HUES6 (cell line): Measurements from ENCODE around the gene ZBTB47.

Experiments
- H3K27ac ChIP-seq: 2 replicates; pipeline ENCODE4 v1.7.0; 2013; ENCODE audit warnings: low read depth, mild to moderate bottlenecking, low read length, inconsistent platforms
- H3K27me3 ChIP-seq: 2 replicates; pipeline ENCODE4 v1.6.1; 2013; ENCODE audit warnings: low read length; ENCODE audit not compliant: control insufficient read depth, insufficient read depth
- H3K36me3 ChIP-seq: 2 replicates; pipeline ENCODE4 v1.6.1; 2013; ENCODE audit warnings: low read length; ENCODE audit not compliant: control insufficient read depth, insufficient read depth
- H3K4me1 ChIP-seq: 2 replicates; pipeline ENCODE4 v1.6.1; 2013; ENCODE audit warnings: low read length; ENCODE audit not compliant: control insufficient read depth, insufficient read depth
- H3K4me3 ChIP-seq: 2 replicates; pipeline ENCODE4 v1.5.1; 2013; ENCODE audit warnings: low read depth, low read length
- H3K9ac ChIP-seq: one replicate; pipeline ENCODE4 v1.6.1; 2013; ENCODE audit warnings: mild to moderate bottlenecking, low read length
- H3K9me3 ChIP-seq: 2 replicates; pipeline ENCODE4 v1.6.1; 2013; ENCODE audit warnings: low read depth, low read length; ENCODE audit not compliant: control insufficient read depth, insufficient read depth

The ZBTB47 gene

GRCh38 chr3:42701371-42702065 is 48.0 kb downstream of the ZBTB47 start:
- Histone ChIP-seq H3K4me1 (no peaks in the 10 kb centered on the region), H3K27me3 (0 out of 2 replicates have a peak, but pooled peaks cover 3% of the 10 kb centered on the region), H3K9me3 (no peaks in the 10 kb centered on the region), H3K4me3 (no peak overlapping the region), H3K27ac (no peak overlapping the region), H3K36me3 (no peaks in the 10 kb centered on the region), H3K9ac (no peak overlapping the region)

DNA sequence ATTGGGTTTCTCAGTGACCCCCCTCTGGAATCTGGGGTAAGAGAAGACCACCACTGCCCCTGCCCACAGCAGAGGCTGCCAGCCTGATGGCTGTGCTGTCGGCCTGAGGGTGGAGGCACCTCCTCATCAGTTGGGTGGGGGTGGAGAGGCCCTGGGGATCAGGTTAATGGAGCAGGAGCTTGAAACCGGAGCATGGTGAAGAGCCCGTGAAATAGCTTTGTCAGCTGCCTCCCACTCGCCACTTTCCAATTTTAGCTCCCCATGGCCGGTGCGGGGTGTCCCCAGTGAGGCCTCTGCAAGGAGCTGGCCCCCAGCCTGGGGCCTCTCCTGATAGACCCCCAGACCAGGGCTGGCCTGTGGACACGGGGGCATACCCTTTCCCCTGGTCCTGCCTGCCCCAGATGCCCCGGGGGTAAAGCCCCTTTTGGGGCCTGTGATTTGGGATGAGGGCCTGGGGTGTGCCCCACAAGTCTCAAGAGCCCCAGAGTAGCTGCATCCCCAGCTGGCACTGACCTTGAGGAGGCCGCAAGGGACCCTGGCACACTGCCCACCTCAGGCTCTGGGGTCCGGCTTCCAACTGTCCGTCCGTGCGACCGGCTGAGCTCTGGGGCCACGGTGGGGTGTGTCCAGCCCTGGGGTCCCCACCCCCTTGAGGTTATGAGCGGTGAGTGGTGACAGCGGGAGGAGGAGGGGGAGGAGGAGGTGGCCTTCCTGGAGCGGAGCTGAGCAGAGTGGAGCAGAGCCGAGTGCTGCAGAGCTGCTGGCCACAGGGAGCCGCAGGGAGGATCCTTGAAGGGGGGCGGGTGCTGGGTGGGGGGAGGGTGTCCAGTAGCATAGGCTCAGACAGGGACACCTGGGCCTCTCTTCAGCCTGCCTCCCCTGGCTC is 48.8 kb downstream of the ZBTB47 start, which contains the start of gene HHATL:
Gene HHATL (minus strand): TSS at position 733 of the 886 bp plus-strand sequence. CDS start 1,972 bp downstream, outside the sequence.
- no peaks in the 10 kb centered on the region for H3K36me3 ChIP-seq

DNA sequence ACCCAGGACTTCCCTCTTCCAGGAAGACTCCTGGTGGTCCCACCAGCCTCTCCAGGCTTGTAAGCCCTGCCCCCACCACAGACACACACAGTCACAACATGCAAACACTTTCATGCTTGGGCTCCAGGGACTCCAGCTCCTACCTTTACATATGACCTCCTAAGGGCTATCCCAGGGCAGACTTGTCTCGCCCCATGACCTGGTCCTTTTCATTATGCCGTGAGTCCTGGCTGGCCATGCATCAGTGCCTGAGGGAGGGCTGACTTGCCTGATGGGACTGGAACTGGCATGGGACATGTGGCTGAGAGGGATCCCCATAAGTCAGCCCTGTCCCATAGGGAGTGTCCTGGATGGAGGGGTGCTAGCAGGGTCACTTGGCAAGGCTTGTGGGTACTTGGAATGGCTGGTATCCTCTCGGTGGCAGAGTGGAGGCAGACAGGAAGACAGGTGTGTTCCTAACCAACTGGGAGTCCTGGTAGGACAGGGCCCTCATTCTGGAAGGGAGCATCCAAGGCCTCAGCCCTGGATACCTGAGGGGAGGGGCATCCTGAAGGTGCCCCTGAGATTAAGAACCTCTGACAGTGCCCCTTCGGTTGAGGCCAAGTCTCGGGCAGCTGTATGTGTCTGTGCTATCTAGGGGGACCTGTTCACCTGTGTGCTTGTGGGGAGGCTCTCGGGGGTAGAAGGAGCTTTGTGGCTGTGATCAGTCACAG is 49.6 kb downstream of the ZBTB47 start:
- H3K4me1 ChIP-seq: no peaks in the 10 kb centered on the region
- no peaks in the 10 kb centered on the region for H3K36me3 ChIP-seq
- no peak overlapping the region for H3K27ac ChIP-seq
- no peak overlapping the region for H3K9ac ChIP-seq
- H3K27me3 ChIP-seq: no peaks in the 10 kb centered on the region
- H3K4me3 ChIP-seq: no peak overlapping the region
- H3K9me3 ChIP-seq: no peaks in the 10 kb centered on the region

More for the DNA sequence above, 48.8 kb downstream of the ZBTB47 start, which contains the start of gene HHATL:
- H3K27ac ChIP-seq: no peak within 1 kb of the TSS
- no peaks in the 10 kb centered on the region for H3K9me3 ChIP-seq
- H3K9ac ChIP-seq: no peak within 1 kb of the TSS
- H3K4me3 ChIP-seq: no peak within 1 kb of the TSS
- no peaks in the 10 kb centered on the region for H3K27me3 ChIP-seq
- H3K4me1 ChIP-seq: no peaks in the 10 kb centered on the region

GRCh38 chr3:42703695-42704025 is 50.2 kb downstream of the ZBTB47 start:
- Histone ChIP-seq H3K36me3 (no peaks in the 10 kb centered on the region), H3K4me1 (no peaks in the 10 kb centered on the region), H3K4me3 (no peak overlapping the region), H3K27ac (no peak overlapping the region), H3K9ac (no peak overlapping the region), H3K27me3 (no peaks in the 10 kb centered on the region), H3K9me3 (no peaks in the 10 kb centered on the region)

- Histone ChIP-seq H3K4me3 (no peak overlapping the region), H3K9ac (no peak overlapping the region), H3K36me3 (no peaks in the 10 kb centered on the region), H3K9me3 (no peaks in the 10 kb centered on the region), H3K27me3 (no peaks in the 10 kb centered on the region), H3K4me1 (no peaks in the 10 kb centered on the region), H3K27ac (no peak overlapping the region)
These were observed 50.8 kb downstream of the ZBTB47 start for GRCh38 chr3:42704136-42704841.

DNA sequence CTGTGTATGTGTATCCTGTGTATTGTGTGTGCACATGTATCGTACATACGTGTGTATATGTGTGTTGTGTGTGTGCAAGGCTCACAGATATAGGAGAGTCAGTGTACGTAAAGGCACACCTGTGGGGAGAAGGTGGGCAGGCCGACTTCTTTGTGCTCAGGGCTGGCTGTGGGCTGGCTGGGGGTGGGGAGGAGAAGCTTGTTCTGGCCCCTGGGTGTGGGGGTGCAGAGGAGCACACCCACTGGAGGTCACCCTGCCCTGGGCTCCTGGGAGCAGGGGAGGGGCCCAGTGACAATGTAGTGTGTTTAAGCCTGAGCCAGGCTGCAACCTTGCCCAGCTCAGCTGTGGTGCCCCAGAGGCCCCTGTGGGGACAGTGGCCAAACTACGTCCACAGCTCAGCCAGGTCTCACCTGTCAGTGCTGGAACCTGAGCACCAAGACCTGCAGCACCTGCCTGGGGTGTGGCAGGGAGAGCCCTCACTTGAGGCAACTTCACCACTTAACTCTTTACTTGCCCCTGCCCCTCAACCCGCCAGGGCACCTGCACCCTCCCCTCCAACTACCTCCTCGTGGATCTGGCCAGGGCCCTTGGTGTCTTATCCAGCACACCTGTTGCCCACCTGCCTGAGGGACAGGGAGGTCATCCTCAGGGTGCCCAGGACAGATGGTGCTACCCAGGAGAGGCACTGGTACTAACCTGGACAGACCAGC is 51.7 kb downstream of the ZBTB47 start:
- no peaks in the 10 kb centered on the region for H3K36me3 ChIP-seq
- H3K4me3 ChIP-seq: no peak overlapping the region
- H3K27ac ChIP-seq: no peak overlapping the region
- H3K9ac ChIP-seq: no peak overlapping the region
- H3K27me3 ChIP-seq: no peaks in the 10 kb centered on the region
- H3K4me1 ChIP-seq: no peaks in the 10 kb centered on the region
- no peaks in the 10 kb centered on the region for H3K9me3 ChIP-seq

DNA sequence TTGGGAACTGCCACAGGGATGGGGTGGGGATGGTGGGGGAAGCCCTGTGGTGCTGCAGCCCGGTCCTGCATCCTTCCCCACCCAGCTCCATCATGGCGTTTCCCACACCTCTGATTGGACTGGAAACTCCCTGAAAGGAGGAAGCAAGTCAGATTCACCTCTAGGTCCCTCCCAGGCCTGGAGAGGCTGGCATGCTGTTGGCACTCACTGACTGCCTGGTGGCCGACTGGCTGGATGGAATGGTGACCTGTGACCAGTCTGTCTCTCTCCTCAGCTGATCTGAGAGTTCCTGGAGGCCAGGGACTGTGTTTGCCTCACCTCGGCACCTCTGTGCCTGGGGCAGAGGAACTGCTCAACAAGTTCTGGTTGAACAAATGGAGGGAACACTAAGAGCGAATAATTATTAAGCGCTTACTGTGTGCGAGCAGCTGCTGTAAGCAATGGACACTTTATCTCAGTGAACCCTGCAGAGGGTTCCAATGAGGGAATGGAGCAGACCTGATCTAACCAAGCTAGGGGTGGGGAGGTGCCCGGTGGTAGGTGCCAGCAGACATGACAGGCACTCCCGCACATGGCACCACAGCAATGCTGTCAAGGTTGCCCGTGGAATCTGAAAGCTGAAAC is 52.6 kb downstream of the ZBTB47 start:
- H3K4me3 ChIP-seq: no peak overlapping the region
- H3K9ac ChIP-seq: no peak overlapping the region
- no peaks in the 10 kb centered on the region for H3K9me3 ChIP-seq
- H3K36me3 ChIP-seq: no peaks in the 10 kb centered on the region
- no peaks in the 10 kb centered on the region for H3K27me3 ChIP-seq
- no peaks in the 10 kb centered on the region for H3K4me1 ChIP-seq
- no peak overlapping the region for H3K27ac ChIP-seq

DNA sequence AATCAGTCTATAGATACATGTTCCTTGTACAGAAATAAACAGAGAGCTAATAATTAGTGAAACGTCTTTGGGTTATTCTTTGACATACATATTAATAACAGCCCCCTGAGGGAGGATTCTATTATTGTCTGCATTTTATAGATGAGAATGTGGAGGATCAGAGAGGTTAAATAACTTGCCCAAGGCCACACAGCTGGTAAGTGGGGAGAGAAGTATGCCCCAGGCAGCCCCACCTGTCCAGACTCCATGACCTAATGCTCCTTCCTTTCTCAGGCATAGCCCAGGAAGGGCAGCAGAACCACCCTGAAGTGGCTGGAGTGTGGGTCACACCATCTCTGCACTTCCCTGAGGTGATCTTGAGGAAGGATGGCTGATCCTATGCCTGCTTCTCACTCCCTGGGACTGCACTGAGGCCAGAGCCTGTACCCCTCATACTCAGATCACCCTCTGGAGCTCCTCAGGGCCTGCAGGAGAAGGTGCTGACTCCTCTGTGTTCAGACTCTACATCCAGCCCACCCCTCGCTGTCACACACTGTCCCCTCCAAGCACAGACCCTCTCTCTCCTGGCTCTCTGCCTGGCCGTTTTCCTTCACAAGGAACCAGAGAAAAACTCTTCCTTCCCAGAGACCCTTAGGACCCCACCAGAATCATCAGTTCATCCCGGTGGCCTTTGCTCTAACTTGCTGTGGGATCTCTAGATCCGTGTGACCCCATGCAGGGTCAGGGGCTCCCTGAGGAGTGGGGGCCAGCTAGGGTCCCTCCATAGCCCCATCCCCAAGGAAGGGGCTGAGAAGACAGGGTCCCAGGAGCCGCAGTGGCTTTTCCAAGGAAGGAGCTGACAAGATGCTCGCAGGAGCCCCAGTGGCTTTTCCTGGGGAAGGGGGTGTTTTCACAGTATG is 53.5 kb downstream of the ZBTB47 start:
- Histone ChIP-seq H3K36me3 (no peaks in the 10 kb centered on the region), H3K27me3 (no peaks in the 10 kb centered on the region), H3K27ac (no peak overlapping the region), H3K4me1 (0 out of 2 replicates have a peak, but pooled peaks cover 3% of the 10 kb centered on the region), H3K9me3 (no peaks in the 10 kb centered on the region), H3K9ac (no peak overlapping the region), H3K4me3 (no peak overlapping the region)

GRCh38 chr3:42707620-42708355 is 54.3 kb downstream of the ZBTB47 start:
- Histone ChIP-seq H3K4me1 (0 out of 2 replicates have a peak, but pooled peaks cover 3% of the 10 kb centered on the region), H3K36me3 (no peaks in the 10 kb centered on the region), H3K27ac (no peak overlapping the region), H3K4me3 (no peak overlapping the region), H3K9ac (no peak overlapping the region), H3K27me3 (no peaks in the 10 kb centered on the region), H3K9me3 (no peaks in the 10 kb centered on the region)
